PC-9 (cell line): ENCODE data around the gene TMEM203.

Source experiments
- CTCF ChIP-seq: fragments of 200-600 bp; sonication (generic); conservative IDR thresholded peaks from 2 replicates; pipeline ENCODE4 v1.6.1; 2017; ENCODE audit warnings: mixed run types, antibody characterized with exemption, mild to moderate bottlenecking, moderate library complexity
- EZH2 ChIP-seq: fragments of 200-600 bp; sonication (generic); IDR thresholded peaks from 2 replicates; pipeline ENCODE4 v1.8.0; 2017; ENCODE audit warnings: antibody characterized with exemption, low read depth

- TF ChIP-seq EZH2 (no peak), CTCF (no peak)
Observed at GRCh38 chr9:137236936-137237421, 31.5 kb upstream of the TMEM203 start.
